ENCODE measurements around the gene SLIT3.
"Not testable (repeated sequence)": the region's sequence is repeated elsewhere in the genome, so short reads cannot be mapped to it uniquely, and the experiment has no call there.

The SLIT3 gene

GRCh38 chr5:169121630-169122420, 179.1 kb downstream of the SLIT3 start:
- Mint-ChIP-seq H3K4me3 (no peak overlapping the region), H3K36me3 (no peaks in the 10 kb centered on the region), H3K27me3 (no peaks in the 10 kb centered on the region), H3K27ac (no peak overlapping the region), H3K9me3 (no peaks in the 10 kb centered on the region), H3K4me1 (no peaks in the 10 kb centered on the region)
- ATAC-seq, result no peak

GRCh38 chr5:169119288-169120048, 181.5 kb downstream of the SLIT3 start:
- Mint-ChIP-seq H3K27me3 (no peaks in the 10 kb centered on the region), H3K36me3 (no peaks in the 10 kb centered on the region), H3K27ac (no peak overlapping the region), H3K4me3 (no peak overlapping the region), H3K9me3 (no peaks in the 10 kb centered on the region), H3K4me1 (no peaks in the 10 kb centered on the region)
- ATAC-seq, result no peak

DNA sequence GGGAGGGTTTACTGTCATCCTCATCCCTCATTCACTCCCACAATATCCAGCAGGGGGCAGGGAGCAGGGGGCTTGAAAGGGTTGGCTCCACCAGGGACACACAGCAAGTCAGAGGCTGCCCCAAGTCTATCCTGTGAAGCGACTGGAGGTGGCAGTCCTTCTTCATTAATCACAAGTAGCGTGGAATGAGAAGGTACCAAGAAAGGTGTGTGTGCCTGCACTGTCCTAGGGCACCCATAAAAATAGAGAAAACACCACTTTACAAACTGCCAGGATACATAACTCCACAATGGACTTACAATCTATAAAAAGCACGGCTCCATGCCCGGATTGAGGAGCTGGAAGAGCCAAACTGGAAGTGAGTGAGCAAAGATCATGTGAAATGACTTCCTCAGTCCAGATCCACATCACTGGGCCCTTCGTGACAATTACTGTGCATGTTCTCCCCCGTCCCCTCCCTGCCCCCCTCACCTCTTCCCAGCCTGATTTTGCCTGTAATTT, 183.9 kb downstream of the SLIT3 start:
- Mint-ChIP-seq H3K27ac (no peak overlapping the region), H3K9me3 (no peaks in the 10 kb centered on the region), H3K4me1 (no peaks in the 10 kb centered on the region), H3K27me3 (no peaks in the 10 kb centered on the region), H3K36me3 (no peaks in the 10 kb centered on the region), H3K4me3 (no peak overlapping the region)
- no peak for ATAC-seq

GRCh38 chr5:169115461-169116124, 185.3 kb downstream of the SLIT3 start:
- no peaks in the 10 kb centered on the region for H3K36me3 Mint-ChIP-seq
- no peaks in the 10 kb centered on the region for H3K4me1 Mint-ChIP-seq
- peaks cover 3% of the 10 kb centered on the region for H3K9me3 Mint-ChIP-seq
- no peak overlapping the region for H3K4me3 Mint-ChIP-seq
- H3K27me3 Mint-ChIP-seq, result no peaks in the 10 kb centered on the region
- no peak overlapping the region for H3K27ac Mint-ChIP-seq
- no peak for ATAC-seq

GRCh38 chr5:169114466-169115065, 186.4 kb downstream of the SLIT3 start:
- Mint-ChIP-seq H3K36me3 (no peaks in the 10 kb centered on the region), H3K4me3 (no peak overlapping the region), H3K4me1 (no peaks in the 10 kb centered on the region), H3K27ac (no peak overlapping the region), H3K27me3 (no peaks in the 10 kb centered on the region), H3K9me3 (peaks cover 3% of the 10 kb centered on the region)
- no peak for ATAC-seq

DNA sequence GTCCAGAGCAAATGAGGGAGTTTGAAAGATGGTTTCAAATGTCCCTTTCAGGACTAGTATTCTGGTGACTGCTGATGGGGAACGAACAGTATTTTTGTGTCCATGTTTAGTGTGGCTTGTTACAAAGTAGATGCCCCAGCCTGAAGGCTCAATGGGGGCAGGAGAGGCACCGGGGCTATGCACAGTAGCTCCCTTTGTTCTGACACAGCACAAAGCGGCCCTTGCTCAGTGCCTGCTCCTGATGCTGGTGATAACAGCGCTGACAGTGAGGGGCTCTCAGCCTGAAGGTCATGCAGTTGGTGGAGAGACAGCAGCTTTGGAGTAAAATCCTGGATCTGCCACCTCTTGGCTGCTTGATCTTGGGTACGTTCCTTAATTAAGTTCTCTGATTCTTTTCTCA, 188.9 kb downstream of the SLIT3 start:
- ATAC-seq, result no peak
- no peaks in the 10 kb centered on the region for H3K27me3 Mint-ChIP-seq
- peaks cover 3% of the 10 kb centered on the region for H3K9me3 Mint-ChIP-seq
- H3K4me3 Mint-ChIP-seq, result no peak overlapping the region
- H3K27ac Mint-ChIP-seq, result no peak overlapping the region
- H3K36me3 Mint-ChIP-seq, result no peaks in the 10 kb centered on the region
- no peaks in the 10 kb centered on the region for H3K4me1 Mint-ChIP-seq

DNA sequence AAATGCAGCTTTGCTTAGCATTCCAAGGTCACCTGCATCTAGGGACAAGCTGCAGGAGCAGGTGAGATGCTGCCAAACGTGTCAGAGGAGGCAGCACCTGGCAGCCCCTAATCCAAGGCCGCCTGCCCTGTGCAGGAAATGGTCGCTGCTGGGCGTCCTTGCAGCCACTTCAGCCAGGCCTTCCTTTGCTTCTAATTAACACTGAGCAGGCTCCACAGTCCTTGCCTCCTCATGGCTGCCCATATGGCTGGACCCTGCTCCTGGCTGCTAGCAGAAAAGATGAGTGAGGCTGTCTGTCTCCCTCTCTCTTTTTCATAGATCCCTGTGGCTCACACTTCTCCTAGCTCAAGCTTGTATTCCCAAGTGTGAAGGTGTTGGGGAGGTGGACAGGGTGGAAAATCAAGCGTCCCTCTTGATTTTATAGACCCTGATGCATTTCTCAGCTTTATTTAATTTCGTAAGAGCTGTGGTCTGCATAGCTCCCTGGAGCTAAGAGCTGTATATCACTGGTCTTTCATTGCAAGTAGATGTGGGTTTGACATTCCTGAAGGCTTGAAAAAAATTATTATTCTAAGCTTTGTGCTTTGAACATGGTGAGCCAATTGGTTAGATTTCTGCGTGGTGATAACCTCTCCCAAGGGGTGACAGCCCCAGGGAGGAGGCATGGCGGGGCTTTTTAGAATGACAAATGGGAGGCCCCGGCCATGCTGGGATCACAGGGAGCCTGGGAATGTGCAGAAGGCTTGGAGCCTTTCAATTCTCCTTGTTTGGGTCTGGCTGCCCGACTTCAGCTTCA, 193.8 kb downstream of the SLIT3 start:
- Mint-ChIP-seq H3K27ac (no peak overlapping the region), H3K27me3 (peaks cover 9% of the 10 kb centered on the region), H3K9me3 (peaks cover 3% of the 10 kb centered on the region), H3K36me3 (no peaks in the 10 kb centered on the region), H3K4me1 (no peaks in the 10 kb centered on the region), H3K4me3 (no peak overlapping the region)
- ATAC-seq, result no peak

DNA sequence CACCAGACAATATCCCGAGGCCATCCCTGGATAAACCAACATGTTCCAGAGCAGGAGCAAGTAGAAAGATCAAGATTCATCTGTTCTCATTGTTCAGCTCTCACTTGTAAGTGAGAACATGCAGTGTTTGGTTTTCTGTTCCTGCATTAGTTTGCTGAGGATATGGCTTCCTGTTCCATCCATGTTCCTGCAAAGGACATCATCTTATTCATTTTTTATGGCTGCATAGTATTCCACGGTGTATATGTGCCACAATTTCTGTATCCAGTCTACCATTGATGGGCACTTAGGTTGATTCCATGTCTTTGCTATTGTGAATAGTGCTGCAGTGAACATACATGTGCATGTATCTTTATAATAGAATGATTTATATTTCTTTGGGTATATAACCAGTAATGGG, 195.4 kb downstream of the SLIT3 start:
- not testable (repeated sequence) for H3K27me3 Mint-ChIP-seq

GRCh38 chr5:169104937-169105494, 195.9 kb downstream of the SLIT3 start:
- Mint-ChIP-seq H3K4me3 (no peak overlapping the region), H3K9me3 (no peaks in the 10 kb centered on the region), H3K27me3 (peaks cover 9% of the 10 kb centered on the region), H3K4me1 (no peaks in the 10 kb centered on the region), H3K27ac (no peak overlapping the region), H3K36me3 (no peaks in the 10 kb centered on the region)
- ATAC-seq, result no peak

More for the DNA sequence above, 195.4 kb downstream of the SLIT3 start:
- H3K9me3 Mint-ChIP-seq, H3K4me3 Mint-ChIP-seq, H3K4me1 Mint-ChIP-seq, H3K27ac Mint-ChIP-seq, H3K36me3 Mint-ChIP-seq, ATAC-seq: not testable (repeated sequence)

GRCh38 chr5:169103586-169104181, 197.3 kb downstream of the SLIT3 start:
- Mint-ChIP-seq H3K4me3 (no peak overlapping the region), H3K4me1 (no peaks in the 10 kb centered on the region), H3K27me3 (peaks cover 9% of the 10 kb centered on the region), H3K27ac (no peak overlapping the region), H3K9me3 (no peaks in the 10 kb centered on the region), H3K36me3 (no peaks in the 10 kb centered on the region)
- no peak for ATAC-seq

DNA sequence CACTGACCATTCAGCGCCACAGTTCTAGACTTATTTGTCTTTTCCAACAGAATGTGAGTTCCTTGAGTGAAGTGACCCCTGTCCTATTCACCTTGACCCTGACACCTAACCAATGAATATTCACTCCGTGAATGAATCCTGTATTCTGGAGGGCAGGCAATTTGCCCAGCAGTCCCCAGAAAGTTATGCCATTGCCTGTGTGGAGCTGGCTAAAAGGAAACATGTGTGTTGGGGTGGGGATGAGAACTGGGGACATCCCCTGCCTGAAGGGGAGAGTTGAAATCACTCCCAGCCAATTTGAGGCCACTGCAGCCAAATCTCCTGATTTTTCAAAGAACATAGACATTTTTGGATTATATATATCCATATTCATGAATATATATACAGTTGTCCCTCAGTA, 199.0 kb downstream of the SLIT3 start:
- Mint-ChIP-seq H3K27ac (no peak overlapping the region), H3K36me3 (no peaks in the 10 kb centered on the region), H3K4me3 (no peak overlapping the region), H3K4me1 (no peaks in the 10 kb centered on the region), H3K9me3 (no peaks in the 10 kb centered on the region), H3K27me3 (peaks cover 9% of the 10 kb centered on the region)
- no peak for ATAC-seq

GRCh38 chr5:169100735-169101075, 200.2 kb downstream of the SLIT3 start:
- H3K36me3 Mint-ChIP-seq, result no peaks in the 10 kb centered on the region
- peaks cover 9% of the 10 kb centered on the region for H3K27me3 Mint-ChIP-seq
- no peak overlapping the region for H3K27ac Mint-ChIP-seq
- no peaks in the 10 kb centered on the region for H3K9me3 Mint-ChIP-seq
- ATAC-seq, result no peak
- H3K4me1 Mint-ChIP-seq, result no peaks in the 10 kb centered on the region
- H3K4me3 Mint-ChIP-seq, result no peak overlapping the region

DNA sequence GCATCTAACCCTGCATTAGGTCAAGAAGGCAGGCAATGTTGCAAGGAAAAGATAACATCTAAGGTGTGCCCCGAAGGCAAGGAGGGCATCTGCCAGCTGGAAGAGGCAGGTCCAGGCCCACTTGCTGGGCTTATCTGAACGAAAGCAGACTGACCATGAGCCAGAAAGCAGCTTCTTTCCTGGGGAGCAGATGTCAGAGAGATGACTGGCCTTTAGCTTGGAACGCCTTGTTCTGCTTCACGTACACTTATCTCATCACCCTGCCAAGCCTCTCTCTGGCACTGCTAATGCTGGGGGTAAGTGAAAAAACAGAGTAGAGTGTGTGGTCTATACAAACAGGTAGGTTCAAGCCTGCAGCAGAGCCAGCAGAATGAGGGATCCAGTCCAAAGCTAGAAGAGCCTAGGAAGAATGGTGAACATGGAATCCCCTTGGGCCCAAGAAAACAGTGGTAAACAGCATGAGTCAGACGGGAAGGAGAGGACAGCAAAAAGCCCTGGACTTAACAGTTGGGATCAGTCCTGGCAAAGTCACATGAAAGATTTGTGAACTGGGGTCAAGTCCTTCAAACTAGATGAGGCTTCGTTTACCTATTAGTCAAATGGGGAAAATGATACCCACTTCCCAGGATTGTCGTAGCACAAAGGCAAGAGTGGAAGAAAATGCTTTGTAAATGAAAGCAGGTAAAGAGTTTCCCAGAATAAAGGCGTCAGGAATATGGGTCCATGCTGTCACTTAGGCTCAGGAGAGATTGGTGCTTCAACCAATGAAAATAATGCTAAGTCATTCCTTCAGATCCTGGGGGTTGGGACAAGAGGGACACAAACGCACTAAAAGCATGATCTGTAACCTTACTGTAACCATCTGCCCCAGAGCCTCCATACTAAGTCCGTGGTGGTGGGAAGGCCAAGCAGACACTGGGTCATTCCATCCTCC, 200.9 kb downstream of the SLIT3 start:
- no peak overlapping the region for H3K27ac Mint-ChIP-seq
- no peaks in the 10 kb centered on the region for H3K9me3 Mint-ChIP-seq
- no peak for ATAC-seq
- H3K36me3 Mint-ChIP-seq, result no peaks in the 10 kb centered on the region
- H3K4me1 Mint-ChIP-seq, result no peaks in the 10 kb centered on the region
- no peak overlapping the region for H3K4me3 Mint-ChIP-seq
- peaks cover 9% of the 10 kb centered on the region for H3K27me3 Mint-ChIP-seq

Measured in stimulated activated memory B cell treated with anti-CD40 and anti-IgM and Interleukin-4, amounts not matched to agents 10 μg/mL and 1 μg/mL and 100 μg/mL, for 72 hours (primary cell).